CD4-positive, CD25-positive, alpha-beta regulatory T cell (primary cell): ENCODE measurements around the gene ZSWIM2. TPM values are rescaled to one million over a fixed set of nuclear protein-coding genes. Genes with fewer than 3 reads are reported as not detected.
"Not testable (repeated sequence)": the region's sequence is repeated elsewhere in the genome, so short reads cannot be mapped to it uniquely, and the experiment has no call there.

Experiments
- ATAC-seq, 2 donors: fragments of 150-1000 bp; cut with Tn5 transposase; one replicate each; pipeline ENCODE4 v1.10.0; 2021; ENCODE audit warnings: low read depth in 2 of 2, moderate number of reproducible peaks in 2 of 2, moderate library complexity in 1 of 2
- DNase-seq, 3 donors: peaks; one replicate each; pipeline versions ENCODE4 v3.0.0 to v3.0.0-alpha.2; 2012 to 2022; ENCODE audit warnings: mixed read lengths in 1 of 3
- H3K27ac ChIP-seq: one replicate; pipeline ENCODE4 v1.7.0; 2013; ENCODE audit warnings: mild to moderate bottlenecking, low read length; ENCODE audit not compliant: insufficient read depth, poor library complexity, severe bottlenecking
- H3K27me3 ChIP-seq: one replicate; pipeline ENCODE4 v1.7.0; 2013; ENCODE audit warnings: low read length; ENCODE audit not compliant: control insufficient read depth, insufficient read depth
- H3K36me3 ChIP-seq: one replicate; pipeline ENCODE4 v1.7.0; 2013; ENCODE audit warnings: mild to moderate bottlenecking, low read length, moderate library complexity; ENCODE audit not compliant: control insufficient read depth, insufficient read depth
- H3K4me1 ChIP-seq: 2 replicates; pipeline ENCODE4 v1.7.0; 2013; ENCODE audit warnings: mild to moderate bottlenecking, low read length; ENCODE audit not compliant: insufficient read depth, control insufficient read depth, poor library complexity, severe bottlenecking
- H3K4me3 ChIP-seq: one replicate; pipeline ENCODE4 v1.7.0; 2013; ENCODE audit warnings: low read depth, mild to moderate bottlenecking, low read length, moderate library complexity
- H3K9me3 ChIP-seq, 2 experiments: 1 replicate in 1 of 2; 2 replicates in 1 of 2; pipeline ENCODE4 v1.7.0; 2013; ENCODE audit warnings: low read length in 2 of 2, mild to moderate bottlenecking in 1 of 2, moderate library complexity in 1 of 2; ENCODE audit not compliant: control insufficient read depth in 2 of 2
- H3K27ac Mint-ChIP-seq, 3 donors: one replicate each; pipeline ENCODE4 v1.8.0; 2020 to 2022; ENCODE audit warnings: mild to moderate bottlenecking in 3 of 3, mixed read lengths in 3 of 3, moderate library complexity in 2 of 3
- H3K27me3 Mint-ChIP-seq: one replicate; pipeline ENCODE4 v1.8.0; 2022; ENCODE audit warnings: mild to moderate bottlenecking, mixed read lengths
- H3K36me3 Mint-ChIP-seq: one replicate; pipeline ENCODE4 v1.8.0; 2020; ENCODE audit warnings: mixed read lengths
- H3K4me1 Mint-ChIP-seq, 4 donors: one replicate each; pipeline ENCODE4 v1.8.0; 2020 to 2022; ENCODE audit warnings: mixed read lengths in 4 of 4, mild to moderate bottlenecking in 1 of 4
- H3K4me3 Mint-ChIP-seq, 4 donors: one replicate each; pipeline ENCODE4 v1.8.0; 2020 to 2022; ENCODE audit warnings: mild to moderate bottlenecking in 4 of 4, mixed read lengths in 4 of 4, moderate library complexity in 3 of 4
- H3K9me3 Mint-ChIP-seq, 7 donors: one replicate each; pipeline ENCODE4 v1.8.0; 2020 to 2022; ENCODE audit warnings: mixed read lengths in 7 of 7, mild to moderate bottlenecking in 3 of 7, moderate library complexity in 2 of 7
- polyA plus RNA-seq, 4 donors: library from polyadenylated mRNA; unstranded; fragments of 300-500 nt; fragmentation: Illumina TruSeq; gene quantifications; one replicate each; pipeline ENCODE4 v1.2.3, GENCODE V29; 2021
- total RNA-seq: library from RNA; stranded (reverse); gene quantifications from one replicate; pipeline ENCODE4 v1.2.3, GENCODE V29; 2022

ZSWIM2 gene
- total RNA-seq, result not detected
- polyA plus RNA-seq, result not detected

DNA sequence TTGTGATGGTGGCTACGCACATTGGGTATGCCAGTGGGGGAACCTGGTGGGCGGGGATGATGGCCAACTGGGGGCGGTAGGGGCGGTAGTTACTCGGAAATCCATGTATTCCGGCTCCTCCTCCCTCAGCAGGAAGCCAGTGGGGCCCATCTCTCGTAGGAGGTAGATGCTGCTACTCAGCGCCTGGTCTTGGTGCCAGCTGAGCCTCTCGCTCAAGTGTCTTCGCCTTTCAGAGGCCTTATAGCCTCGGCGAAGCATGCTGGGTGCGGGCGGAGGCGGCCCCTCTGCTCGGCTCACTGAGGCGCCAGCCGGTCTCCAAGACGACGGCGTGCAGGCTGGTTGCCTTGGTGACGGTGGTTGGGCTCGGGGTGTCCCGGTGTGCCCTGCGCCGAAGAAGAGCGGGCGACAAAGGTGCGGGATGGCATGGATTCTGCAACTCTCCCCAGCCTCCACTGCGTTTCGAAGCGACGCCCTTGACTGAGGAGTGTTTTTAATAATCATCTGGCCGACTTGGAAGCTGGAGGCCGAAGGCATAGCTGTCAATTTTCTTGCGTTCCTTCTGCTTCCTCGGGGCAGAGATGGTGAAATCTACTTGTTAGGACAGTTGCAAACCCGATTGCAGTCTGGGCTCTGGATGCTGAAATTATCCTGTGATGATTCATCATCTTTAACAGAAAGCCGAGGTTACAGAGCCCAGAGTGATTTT lies at the start of gene ZSWIM2:
Gene ZSWIM2, minus strand, starts transcription at position 298 of the 706 bp plus-strand sequence. Its CDS starts 40 bp downstream, at position 258.
- Histone ChIP-seq H3K27ac (no peak within 1 kb of the TSS), H3K4me1 (no peaks in the 10 kb centered on the region), H3K4me3 (no peak within 1 kb of the TSS), H3K36me3 (no peaks in the 10 kb centered on the region), H3K27me3 (no peaks in the 10 kb centered on the region), H3K9me3 (no peaks in the 10 kb centered on the region)
- Mint-ChIP-seq H3K27ac (no peak within 1 kb of the TSS), H3K27me3 (peaks cover 5% of the 10 kb centered on the region), H3K4me1 (peaks cover 0 to 12% (median 1%) of the 10 kb centered on the region in 4 donors), H3K9me3 (peaks cover 0 to 15% (median 3%) of the 10 kb centered on the region in 7 donors), H3K36me3 (no peaks in the 10 kb centered on the region), H3K4me3 (peak within 1 kb of the TSS in 2 of 4 donors; percentile 28 to 47)
- DNase-seq (peak in 2 of 3 donors; percentile 3 to 14), ATAC-seq (peak in 1 of 2 donors; percentile 45)

- H3K9me3 ChIP-seq, H3K4me3 Mint-ChIP-seq, H3K36me3 Mint-ChIP-seq, H3K4me1 ChIP-seq, H3K4me3 ChIP-seq, H3K36me3 ChIP-seq, H3K27ac Mint-ChIP-seq, DNase-seq, H3K27me3 ChIP-seq, ATAC-seq, H3K27me3 Mint-ChIP-seq, H3K27ac ChIP-seq, H3K4me1 Mint-ChIP-seq: not testable (repeated sequence)
- H3K9me3 Mint-ChIP-seq, result peaks cover 0 to 12% (median 5%) of the 10 kb centered on the region in 7 donors
These were observed 47.2 kb upstream of the ZSWIM2 start for GRCh38 chr2:186896220-186896619.

DNA sequence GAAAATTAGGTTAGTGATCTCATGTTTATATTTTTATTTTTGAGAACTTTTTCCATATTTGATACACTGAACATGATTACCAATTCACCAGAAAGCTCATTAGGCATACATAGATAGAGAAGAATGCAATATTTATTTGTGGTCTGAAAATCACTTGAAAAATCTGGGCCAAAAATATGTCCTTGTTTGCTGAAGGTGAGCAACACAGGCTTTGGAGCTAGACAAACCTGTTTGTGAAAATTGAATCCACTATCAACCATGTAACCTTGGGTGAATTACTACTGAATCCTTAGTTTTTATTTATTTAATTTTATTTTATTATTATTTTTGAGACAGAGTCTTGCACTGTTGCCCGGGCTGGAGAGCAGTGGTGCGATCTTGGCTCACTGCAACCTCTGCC lies 46.5 kb upstream of the ZSWIM2 start:
- H3K4me1 Mint-ChIP-seq, result no peaks in the 10 kb centered on the region
- H3K36me3 ChIP-seq, result no peaks in the 10 kb centered on the region
- no peak overlapping the region for H3K4me3 Mint-ChIP-seq
- no peak overlapping the region for H3K4me3 ChIP-seq
- H3K27me3 ChIP-seq, result no peaks in the 10 kb centered on the region
- no peak overlapping the region for H3K27ac Mint-ChIP-seq
- ATAC-seq (no peak), DNase-seq (no peak)
- H3K36me3 Mint-ChIP-seq, result no peaks in the 10 kb centered on the region
- H3K27ac ChIP-seq, result no peak overlapping the region
- H3K4me1 ChIP-seq, result no peaks in the 10 kb centered on the region
- H3K9me3 ChIP-seq, result no peaks in the 10 kb centered on the region
- H3K27me3 Mint-ChIP-seq, result no peaks in the 10 kb centered on the region
- H3K9me3 Mint-ChIP-seq, result peaks cover 0 to 12% (median 4%) of the 10 kb centered on the region in 7 donors

DNA sequence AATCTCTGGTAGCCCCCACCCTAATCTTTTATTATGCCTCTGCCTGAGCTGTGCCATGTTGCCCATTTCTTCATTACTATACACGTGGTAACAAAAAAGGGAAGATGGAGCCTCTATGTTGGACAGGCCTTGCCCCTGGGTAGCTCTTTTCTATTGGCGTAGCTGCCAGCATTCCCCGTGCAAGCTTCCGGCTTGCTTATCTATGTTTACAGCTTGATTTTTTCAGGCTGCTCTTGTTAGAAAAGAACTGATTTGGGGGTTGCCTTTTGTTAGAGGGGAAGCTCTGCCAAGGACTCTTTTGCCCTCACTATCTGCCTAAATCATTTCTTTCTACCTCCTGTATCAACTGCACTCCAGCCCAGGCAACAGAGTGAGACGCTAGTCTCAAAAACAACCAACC lies 45.5 kb upstream of the ZSWIM2 start:
- Mint-ChIP-seq H3K9me3 (peaks cover 0 to 9% (median 4%) of the 10 kb centered on the region in 7 donors), H3K4me1 (no peaks in the 10 kb centered on the region), H3K4me3 (no peak overlapping the region), H3K27ac (no peak overlapping the region), H3K27me3 (no peaks in the 10 kb centered on the region), H3K36me3 (no peaks in the 10 kb centered on the region)
- no peak for DNase-seq
- H3K4me3 ChIP-seq, result no peak overlapping the region
- no peaks in the 10 kb centered on the region for H3K9me3 ChIP-seq
- H3K4me1 ChIP-seq, result no peaks in the 10 kb centered on the region
- no peaks in the 10 kb centered on the region for H3K36me3 ChIP-seq
- no peaks in the 10 kb centered on the region for H3K27me3 ChIP-seq
- H3K27ac ChIP-seq, result no peak overlapping the region
- no peak for ATAC-seq

- H3K27me3 ChIP-seq, result no peaks in the 10 kb centered on the region
- no peaks in the 10 kb centered on the region for H3K36me3 ChIP-seq
- no peaks in the 10 kb centered on the region for H3K4me1 ChIP-seq
- Mint-ChIP-seq H3K36me3 (no peaks in the 10 kb centered on the region), H3K9me3 (peaks cover 0 to 9% (median 2%) of the 10 kb centered on the region in 7 donors), H3K4me3 (no peak overlapping the region), H3K4me1 (no peaks in the 10 kb centered on the region), H3K27ac (no peak overlapping the region), H3K27me3 (no peaks in the 10 kb centered on the region)
- no peaks in the 10 kb centered on the region for H3K9me3 ChIP-seq
- no peak for ATAC-seq
- DNase-seq, result no peak
- no peak overlapping the region for H3K27ac ChIP-seq
- H3K4me3 ChIP-seq, result no peak overlapping the region
These were observed 43.9 kb upstream of the ZSWIM2 start for GRCh38 chr2:186892821-186893220.

GRCh38 chr2:186891185-186891621 lies 42.2 kb upstream of the ZSWIM2 start:
- Histone ChIP-seq H3K4me3 (no peak overlapping the region), H3K9me3 (no peaks in the 10 kb centered on the region), H3K4me1 (no peaks in the 10 kb centered on the region), H3K36me3 (no peaks in the 10 kb centered on the region), H3K27ac (no peak overlapping the region), H3K27me3 (no peaks in the 10 kb centered on the region)
- Mint-ChIP-seq H3K27me3 (no peaks in the 10 kb centered on the region), H3K4me3 (no peak overlapping the region), H3K36me3 (no peaks in the 10 kb centered on the region), H3K9me3 (peaks cover 0 to 9% (median 0%) of the 10 kb centered on the region in 7 donors), H3K27ac (no peak overlapping the region), H3K4me1 (no peaks in the 10 kb centered on the region)
- ATAC-seq (no peak), DNase-seq (no peak)

DNA sequence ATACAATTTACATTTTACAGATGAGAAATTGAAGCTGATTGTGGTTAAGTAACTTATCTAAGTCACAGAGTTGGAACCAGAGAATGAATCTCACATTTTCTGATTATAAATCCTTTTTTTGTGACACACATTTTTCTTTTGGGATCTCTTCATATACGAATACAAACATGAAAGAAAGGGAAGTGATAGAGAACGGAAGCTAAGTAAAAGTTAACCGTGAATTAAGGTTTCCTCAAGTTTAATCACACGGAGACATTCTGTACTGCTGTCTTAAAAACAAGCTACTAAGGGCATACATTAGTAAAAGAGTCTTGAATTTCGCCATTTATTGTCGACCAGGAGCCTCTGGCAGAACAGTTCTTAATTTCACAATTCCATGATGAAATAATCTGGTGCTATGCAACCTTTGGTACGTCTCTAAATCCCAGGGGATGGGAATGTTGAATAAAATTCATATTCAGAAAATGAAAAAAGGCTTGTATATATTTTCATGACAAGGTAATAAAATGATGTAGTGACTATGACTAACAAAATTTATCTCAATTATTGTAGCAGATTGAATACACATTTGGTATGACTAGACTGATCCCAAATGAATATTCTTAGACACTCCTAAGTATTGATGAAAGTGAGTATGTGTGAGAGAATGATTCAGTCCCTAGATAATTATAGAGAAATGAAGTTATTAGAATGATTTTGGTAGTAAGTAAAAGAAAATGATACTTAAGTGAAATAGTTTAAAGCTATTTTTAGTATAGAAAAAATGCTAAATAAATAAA lies 40.3 kb upstream of the ZSWIM2 start:
- H3K27me3 ChIP-seq, result no peaks in the 10 kb centered on the region
- H3K36me3 Mint-ChIP-seq, result no peaks in the 10 kb centered on the region
- DNase-seq, result no peak

More for the DNA sequence above, 40.3 kb upstream of the ZSWIM2 start:
- no peak for ATAC-seq
- H3K4me1 ChIP-seq, result no peaks in the 10 kb centered on the region
- no peak overlapping the region for H3K4me3 ChIP-seq
- H3K4me3 Mint-ChIP-seq, result no peak overlapping the region
- no peak overlapping the region for H3K27ac Mint-ChIP-seq
- H3K4me1 Mint-ChIP-seq, result no peaks in the 10 kb centered on the region
- no peaks in the 10 kb centered on the region for H3K27me3 Mint-ChIP-seq
- H3K9me3 Mint-ChIP-seq, result peaks cover 0 to 3% (median 0%) of the 10 kb centered on the region in 7 donors
- no peak overlapping the region for H3K27ac ChIP-seq
- H3K36me3 ChIP-seq, result no peaks in the 10 kb centered on the region
- H3K9me3 ChIP-seq, result no peaks in the 10 kb centered on the region
